Gastroesophageal sphincter (tissue), 4 donors: ENCODE measurements around the gene MTREX. TPM values are rescaled to one million over a fixed set of nuclear protein-coding genes. Genes with fewer than 3 reads are reported as not detected.

Experiments used
- ATAC-seq: fragments of 150-250 bp; one replicate; pipeline ENCODE4 v1.9.1; 2016; ENCODE audit warnings: mild to moderate bottlenecking, moderate library complexity
- H3K27ac ChIP-seq, 4 donors: fragments of 200-600 bp; sonication (generic) in 3 of 4; 1 replicate in 3 of 4; 2 replicates in 1 of 4; pipeline ENCODE4 v1.5.1; 2016 to 2019
- H3K27me3 ChIP-seq: fragments of 200-600 bp; sonication (generic); one replicate; pipeline ENCODE4 v1.5.1; 2019
- H3K36me3 ChIP-seq, 2 donors: fragments of 200-600 bp; sonication (generic); one replicate each; pipeline ENCODE4 v1.5.1; 2019; ENCODE audit warnings: control low read depth in 1 of 2
- H3K4me1 ChIP-seq, 3 donors: fragments of 200-600 bp; sonication (generic); 1 replicate in 2 of 3; 2 replicates in 1 of 3; pipeline ENCODE4 v1.5.1; 2016 to 2019; ENCODE audit warnings: control low read depth in 2 of 3
- H3K4me3 ChIP-seq, 2 donors: fragments of 200-600 bp; sonication (generic); one replicate each; pipeline ENCODE4 v1.5.1; 2019; ENCODE audit warnings: mild to moderate bottlenecking in 1 of 2, moderate library complexity in 1 of 2
- H3K9me3 ChIP-seq, 3 donors: fragments of 200-600 bp; sonication (generic); one replicate each; pipeline ENCODE4 v1.5.1; 2017 to 2019; ENCODE audit warnings: control low read depth in 2 of 3
- CTCF ChIP-seq, 4 experiments: fragments of 200-600 bp in 2 of 4; fragments of 450-650 bp in 2 of 4; sonication (generic) in 1 of 4; IDR thresholded peaks; one replicate each; pipeline ENCODE4 v1.5.1; 2017 to 2019; ENCODE audit warnings: antibody characterized with exemption in 4 of 4, mild to moderate bottlenecking in 2 of 4, moderate library complexity in 2 of 4
- EP300 ChIP-seq: sonication (generic); formaldehyde crosslinking; IDR thresholded peaks from one replicate; pipeline ENCODE4 v1.6.1; 2017; ENCODE audit warnings: antibody characterized with exemption, mild to moderate bottlenecking
- POLR2A ChIP-seq, 2 donors: fragments of 450-650 bp; IDR thresholded peaks; one replicate each; pipeline ENCODE4 v1.6.1; 2017; ENCODE audit warnings: antibody characterized with exemption in 2 of 2, mild to moderate bottlenecking in 2 of 2, moderate library complexity in 1 of 2
- POLR2AphosphoS5 ChIP-seq: sonication (generic); formaldehyde crosslinking; IDR thresholded peaks from one replicate; pipeline ENCODE4 v1.6.1; 2017; ENCODE audit warnings: antibody characterized with exemption
- WGBS, 2 donors: methylation state at CpG; one replicate each; pipeline ENCODE4 v1.1.5; 2018; ENCODE audit warnings: low coverage in 1 of 2; 5-methylcytosine and 5-hydroxymethylcytosine counted together
- total RNA-seq, 4 donors: library from RNA; depleted of rRNA; stranded (reverse); fragments of >200 nt; gene quantifications; one replicate each; pipeline ENCODE4 v1.1.0, GENCODE V29; 2016

The MTREX gene
- total RNA-seq, 4 donors from 2014 or later = 55.7 to 93.2 (median 61.5) TPM

GRCh38 chr5:55347786-55348185, 40.0 kb downstream of the MTREX start:
- no peak overlapping the region for H3K27ac ChIP-seq
- TF ChIP-seq CTCF (IDR thresholded peaks at IDR 0.05) = no peak
- H3K36me3 ChIP-seq = peaks cover 0 to 74% of the 10 kb centered on the region in 2 donors
- peaks cover 0 to 15% (median 9%) of the 10 kb centered on the region in 3 donors for H3K4me1 ChIP-seq
- ATAC-seq = no peak
- no peaks in the 10 kb centered on the region for H3K9me3 ChIP-seq
- no peak overlapping the region for H3K4me3 ChIP-seq
- H3K27me3 ChIP-seq = no peaks in the 10 kb centered on the region
- 71 to 83% methylated on average over 1 to 2 of the region's 3 CpGs for WGBS, 2 donors

DNA sequence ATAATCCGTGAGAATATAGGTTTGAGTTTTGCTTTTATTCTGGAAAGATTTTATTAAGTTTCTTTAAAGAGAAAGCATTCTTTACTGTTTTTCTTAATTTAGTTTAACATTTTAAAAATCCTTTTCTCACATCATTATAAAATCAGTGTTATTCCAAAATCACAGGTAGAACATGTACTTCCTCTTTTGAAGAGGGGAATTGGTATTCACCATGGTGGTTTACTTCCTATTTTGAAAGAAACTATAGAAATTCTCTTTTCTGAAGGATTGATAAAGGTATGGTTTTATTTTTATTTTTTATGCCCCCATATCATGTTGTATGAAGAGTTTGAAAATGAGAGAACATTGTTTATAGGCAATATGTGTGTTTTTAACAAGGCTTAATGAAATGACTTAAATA, 43.0 kb downstream of the MTREX start:
- no peaks in the 10 kb centered on the region for H3K4me1 ChIP-seq
- H3K9me3 ChIP-seq = no peaks in the 10 kb centered on the region
- TF ChIP-seq EP300 (no peak), POLR2AphosphoS5 (no peak), POLR2A (IDR thresholded peaks at IDR 0.05) (no peak), CTCF (IDR thresholded peaks at IDR 0.05) (no peak)
- 88 to 90% methylated on average over 1 of the region's 1 CpG for WGBS, 2 donors
- peaks cover 0 to 94% of the 10 kb centered on the region in 2 donors for H3K36me3 ChIP-seq
- no peak overlapping the region for H3K27ac ChIP-seq
- ATAC-seq = no peak
- H3K4me3 ChIP-seq = no peak overlapping the region
- no peaks in the 10 kb centered on the region for H3K27me3 ChIP-seq

- WGBS, 2 donors = 88 to 100% methylated on average over 1 to 3 of the region's 4 CpGs
- Histone ChIP-seq H3K27ac (no peak overlapping the region), H3K4me1 (no peaks in the 10 kb centered on the region), H3K4me3 (no peak overlapping the region), H3K27me3 (no peaks in the 10 kb centered on the region), H3K9me3 (no peaks in the 10 kb centered on the region), H3K36me3 (peaks cover 0 to 96% of the 10 kb centered on the region in 2 donors)
- ATAC-seq = no peak
- no peak for TF ChIP-seq POLR2AphosphoS5
- no peak for TF ChIP-seq EP300
- no peak for TF ChIP-seq CTCF (IDR thresholded peaks at IDR 0.05)
- no peak for TF ChIP-seq POLR2A (IDR thresholded peaks at IDR 0.05)
Observed at GRCh38 chr5:55356896-55357295, 49.1 kb downstream of the MTREX start.

GRCh38 chr5:55360190-55360589, 52.4 kb downstream of the MTREX start:
- Histone ChIP-seq H3K36me3 (peaks cover 0 to 71% of the 10 kb centered on the region in 2 donors), H3K4me3 (no peak overlapping the region), H3K9me3 (no peaks in the 10 kb centered on the region), H3K27ac (no peak overlapping the region), H3K4me1 (no peaks in the 10 kb centered on the region), H3K27me3 (no peaks in the 10 kb centered on the region)
- no peak for ATAC-seq
- TF ChIP-seq CTCF (IDR thresholded peaks at IDR 0.05) (no peak), POLR2AphosphoS5 (no peak), POLR2A (IDR thresholded peaks at IDR 0.05) (no peak), EP300 (no peak)
- WGBS, 2 donors = 73 to 77% methylated on average over 2 of the region's 2 CpGs

DNA sequence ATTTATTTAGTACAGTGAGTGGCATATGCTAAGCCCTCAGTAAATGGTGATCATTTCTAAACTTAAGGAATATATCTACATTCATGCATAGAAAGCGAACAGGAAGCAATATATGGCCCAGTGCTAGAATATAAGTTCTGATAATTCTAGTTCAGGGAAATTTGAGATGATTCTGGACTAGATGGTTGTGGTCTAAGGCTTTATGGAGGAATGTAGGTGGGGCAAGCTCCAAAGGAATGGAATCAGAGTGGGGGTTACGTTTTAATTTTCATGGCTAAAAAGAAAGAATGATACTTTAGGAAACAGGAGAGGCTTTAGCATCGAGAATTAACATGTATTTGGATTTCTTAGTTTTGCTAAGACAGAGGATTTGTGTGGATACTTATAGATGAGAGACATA, 56.1 kb downstream of the MTREX start:
- Histone ChIP-seq H3K36me3 (peaks cover 4 to 61% of the 10 kb centered on the region in 2 donors), H3K27me3 (no peaks in the 10 kb centered on the region), H3K4me1 (no peaks in the 10 kb centered on the region), H3K4me3 (no peak overlapping the region), H3K9me3 (no peaks in the 10 kb centered on the region), H3K27ac (no peak overlapping the region)
- TF ChIP-seq POLR2AphosphoS5 (no peak), CTCF (IDR thresholded peaks at IDR 0.05) (no peak), POLR2A (IDR thresholded peaks at IDR 0.05) (no peak), EP300 (no peak)
- no peak for ATAC-seq
- WGBS, 2 donors = 91% methylated on average over 3 of the region's 3 CpGs
